Activated CD4-positive, alpha-beta T cell treated with anti-CD3 and anti-CD28 coated beads, Interleukin-2, amount 50 U/mL, for 1 hour (primary cell): ENCODE measurements around the gene RCAN1.
"Not testable (repeated sequence)": the region's sequence is repeated elsewhere in the genome, so short reads cannot be mapped to it uniquely, and the experiment has no call there.

Experiments used
- DNase-seq: peaks from one replicate; pipeline ENCODE4 v3.0.0-alpha.2; 2020

The RCAN1 gene

DNA sequence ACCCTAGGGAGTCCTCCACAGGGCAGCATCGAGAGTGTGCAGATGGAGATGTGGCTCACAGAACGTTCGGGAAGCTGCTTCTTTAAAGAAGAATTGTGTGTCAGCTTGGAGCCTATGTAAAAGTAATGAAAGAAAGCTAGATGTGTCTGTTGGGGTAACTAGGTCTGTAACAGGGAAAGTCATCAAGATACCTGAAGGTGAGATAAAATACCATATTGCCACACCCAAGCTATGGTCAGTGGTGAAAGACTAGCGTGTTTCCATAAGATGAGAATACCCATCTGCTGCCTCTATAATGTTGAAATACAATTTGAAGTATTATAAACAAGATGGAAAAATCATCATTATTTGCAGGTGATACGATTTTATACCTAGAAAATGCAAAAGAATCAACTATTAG lies 17.5 kb downstream of the RCAN1 start:
- no peak for DNase-seq

DNA sequence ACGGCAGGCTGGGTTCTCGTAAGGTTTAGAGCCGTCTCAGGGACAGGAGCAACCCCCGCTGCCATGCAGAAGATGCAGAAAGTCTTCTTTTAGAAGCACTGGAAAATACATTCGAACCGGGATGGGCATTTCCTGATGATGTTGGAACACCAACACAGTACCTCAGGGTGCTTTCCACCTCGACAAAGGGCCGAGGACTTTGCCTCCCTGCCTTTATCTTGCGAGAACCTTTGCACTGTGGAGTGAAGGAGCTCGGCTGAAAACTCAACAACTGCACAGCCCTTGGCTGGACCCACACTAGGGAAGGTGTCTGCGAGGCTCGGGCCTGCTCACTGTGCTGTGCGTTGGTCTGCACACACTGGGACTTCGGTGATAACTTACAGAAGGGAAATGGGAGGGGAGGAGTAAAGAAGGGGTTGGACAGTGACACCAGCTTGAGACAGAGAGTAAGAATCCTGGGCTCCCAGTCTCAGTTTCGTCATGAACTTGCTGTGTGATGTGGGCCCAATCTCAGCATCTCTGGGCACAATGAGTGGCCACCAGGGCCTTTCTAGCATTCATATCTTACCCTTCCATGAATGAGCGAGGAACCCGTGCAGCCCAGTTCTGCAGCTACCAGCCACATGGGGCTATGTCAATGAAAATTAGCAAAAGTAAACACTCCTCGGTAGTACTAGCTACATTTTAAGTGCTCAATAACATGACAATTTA lies 18.2 kb downstream of the RCAN1 start:
- no peak for DNase-seq

DNA sequence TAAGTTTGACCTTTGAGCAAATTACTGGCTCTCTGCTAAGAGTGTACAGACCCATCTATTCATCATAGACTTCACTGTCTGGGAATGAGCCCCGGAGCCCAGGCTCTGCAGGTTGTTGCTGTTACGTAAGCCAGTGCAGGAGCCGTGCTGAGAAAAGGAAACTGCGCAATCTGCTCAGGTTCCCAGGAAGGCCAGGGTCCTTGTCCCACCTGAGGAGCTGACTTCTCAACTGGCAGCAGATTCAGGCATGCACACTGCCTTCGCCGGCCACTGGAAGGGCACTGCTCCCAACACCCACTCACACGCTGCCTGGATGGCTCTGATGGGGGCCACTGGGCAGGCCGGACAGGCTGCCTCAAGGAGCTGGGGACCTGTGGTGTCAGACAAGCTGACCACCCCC lies 19.5 kb downstream of the RCAN1 start:
- no peak for DNase-seq

DNA sequence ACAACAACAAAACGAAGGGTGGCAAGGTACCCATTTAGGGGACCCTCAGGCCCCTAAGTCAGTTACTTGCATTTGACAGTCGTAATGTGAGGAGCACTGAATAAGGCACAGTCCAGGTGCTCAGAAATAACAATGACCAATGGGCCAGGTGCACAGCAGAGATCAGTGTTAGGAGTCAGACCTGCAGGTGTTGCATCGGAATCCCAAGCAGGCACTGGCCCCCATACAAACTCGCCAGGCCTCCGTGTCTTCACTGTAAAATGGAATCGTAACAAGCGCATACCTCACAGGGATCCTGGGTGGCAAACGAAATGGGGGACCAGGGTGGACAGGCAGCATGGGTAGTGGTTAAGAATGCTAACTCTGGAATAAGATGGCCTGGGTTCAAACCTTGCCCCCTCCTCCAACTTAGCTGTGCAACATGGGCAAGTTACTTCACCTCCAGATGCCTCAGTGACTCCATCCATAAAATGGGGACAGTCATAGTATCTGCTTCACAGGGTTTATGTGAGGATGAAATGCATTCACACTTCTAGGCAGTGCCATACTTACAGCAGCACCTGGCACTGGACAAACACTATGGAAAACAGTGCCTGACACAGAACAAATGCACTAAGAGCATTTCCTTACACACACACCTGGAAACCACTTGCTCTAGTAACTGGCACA lies 20.2 kb downstream of the RCAN1 start:
- no peak for DNase-seq

DNA sequence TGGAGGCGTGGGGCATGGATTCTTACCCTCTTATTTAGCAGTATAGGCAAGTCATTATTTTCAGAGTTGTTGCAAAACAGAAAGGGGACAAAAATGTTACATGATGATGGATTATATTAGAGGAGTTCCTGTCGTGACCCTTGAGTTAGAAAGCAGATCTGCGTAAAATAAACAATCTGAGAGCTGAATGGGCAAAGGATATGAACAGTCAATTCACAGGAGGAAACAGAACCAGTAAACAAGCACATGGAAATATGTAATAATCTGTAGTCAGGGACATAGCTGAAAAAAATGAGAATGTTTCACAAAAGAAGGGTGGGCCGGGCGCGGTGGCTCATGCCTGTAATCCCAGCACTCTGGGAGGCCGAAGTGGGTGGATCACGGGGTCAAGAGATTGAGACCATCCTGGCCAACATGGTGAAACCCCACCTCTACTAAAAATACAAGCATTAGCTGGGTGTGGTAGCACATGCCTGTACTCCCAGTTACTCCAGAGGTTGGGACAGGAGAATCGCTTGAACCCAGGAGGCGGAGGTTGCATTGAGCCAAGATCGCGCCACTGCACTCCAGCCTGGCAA lies 20.9 kb downstream of the RCAN1 start:
- no peak for DNase-seq

DNA sequence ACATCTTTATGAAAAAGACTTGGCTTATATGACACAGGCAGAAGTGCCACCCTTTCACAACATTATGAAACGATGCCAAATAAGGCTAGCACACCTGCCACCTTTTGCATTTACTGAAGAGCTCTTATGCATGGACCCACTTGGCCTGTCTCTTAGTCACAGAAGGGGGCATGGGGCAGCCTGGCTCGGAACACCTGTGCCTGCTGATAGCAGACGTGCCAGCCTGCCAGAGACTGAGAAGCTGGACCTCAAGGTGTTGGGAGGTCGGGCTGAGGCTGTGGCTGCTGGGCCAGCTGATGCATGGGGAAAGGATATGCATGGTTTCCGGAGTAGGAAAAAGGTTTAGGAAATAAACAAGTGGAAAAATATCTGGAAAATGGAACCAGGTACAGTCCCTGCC lies 21.5 kb downstream of the RCAN1 start:
- no peak for DNase-seq

DNA sequence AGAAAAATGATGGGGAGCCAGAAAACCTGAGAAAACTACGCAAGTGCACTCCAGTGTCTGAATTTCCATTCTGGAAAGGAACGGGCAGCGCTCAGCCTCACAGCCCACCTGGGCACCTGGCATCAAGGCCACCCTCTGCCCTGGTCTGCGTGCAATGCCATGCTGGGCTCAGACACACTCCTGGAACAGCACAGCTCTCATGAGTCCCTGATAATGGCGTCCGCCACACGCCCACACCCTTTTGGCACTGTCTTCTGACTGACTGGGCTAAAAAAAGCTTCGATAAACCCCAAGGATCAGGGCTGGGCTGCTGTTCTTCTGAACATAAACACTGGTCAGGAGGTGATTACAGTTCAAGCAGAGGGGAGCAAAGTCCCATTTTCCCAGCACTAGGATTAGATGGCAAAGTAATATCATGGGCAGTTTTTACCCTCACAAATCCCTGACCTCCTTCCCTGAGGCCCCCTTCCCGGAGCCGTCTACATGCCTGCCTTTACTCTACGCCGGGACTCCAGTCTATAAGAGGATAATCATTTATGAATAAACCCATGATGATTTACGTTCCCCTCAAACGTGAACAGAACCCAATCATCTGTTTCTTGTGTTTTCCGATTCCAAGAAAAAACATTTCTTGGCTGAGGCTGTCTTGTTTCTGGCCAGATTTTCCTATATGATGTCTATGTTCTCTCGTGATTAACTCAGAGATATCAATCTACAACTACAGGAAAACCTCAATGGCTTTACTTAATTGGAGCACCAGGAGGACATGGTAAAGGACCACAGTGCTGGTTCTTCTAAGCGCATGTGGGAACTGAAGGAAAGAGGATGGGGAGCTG lies 22.6 kb downstream of the RCAN1 start:
- no peak for DNase-seq

DNA sequence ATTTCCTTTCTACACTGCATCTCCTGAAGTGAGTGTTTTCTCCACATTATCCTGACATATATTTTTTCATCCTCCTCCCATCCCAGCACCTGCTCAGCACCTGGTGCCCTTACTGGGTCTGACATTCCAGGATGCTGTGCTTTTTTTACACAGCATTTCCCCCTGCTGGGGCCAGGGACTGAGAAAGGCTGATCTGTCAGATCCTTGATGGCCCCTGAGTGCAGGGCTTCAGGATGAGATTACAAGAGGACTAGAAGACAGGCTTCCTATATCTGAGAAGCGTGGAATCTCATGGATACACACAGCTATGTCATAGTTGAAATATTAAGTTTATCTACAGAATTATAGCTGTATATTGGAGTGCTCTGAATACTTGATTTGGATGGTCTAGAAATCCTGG lies 24.4 kb downstream of the RCAN1 start:
- DNase-seq, result no peak

DNA sequence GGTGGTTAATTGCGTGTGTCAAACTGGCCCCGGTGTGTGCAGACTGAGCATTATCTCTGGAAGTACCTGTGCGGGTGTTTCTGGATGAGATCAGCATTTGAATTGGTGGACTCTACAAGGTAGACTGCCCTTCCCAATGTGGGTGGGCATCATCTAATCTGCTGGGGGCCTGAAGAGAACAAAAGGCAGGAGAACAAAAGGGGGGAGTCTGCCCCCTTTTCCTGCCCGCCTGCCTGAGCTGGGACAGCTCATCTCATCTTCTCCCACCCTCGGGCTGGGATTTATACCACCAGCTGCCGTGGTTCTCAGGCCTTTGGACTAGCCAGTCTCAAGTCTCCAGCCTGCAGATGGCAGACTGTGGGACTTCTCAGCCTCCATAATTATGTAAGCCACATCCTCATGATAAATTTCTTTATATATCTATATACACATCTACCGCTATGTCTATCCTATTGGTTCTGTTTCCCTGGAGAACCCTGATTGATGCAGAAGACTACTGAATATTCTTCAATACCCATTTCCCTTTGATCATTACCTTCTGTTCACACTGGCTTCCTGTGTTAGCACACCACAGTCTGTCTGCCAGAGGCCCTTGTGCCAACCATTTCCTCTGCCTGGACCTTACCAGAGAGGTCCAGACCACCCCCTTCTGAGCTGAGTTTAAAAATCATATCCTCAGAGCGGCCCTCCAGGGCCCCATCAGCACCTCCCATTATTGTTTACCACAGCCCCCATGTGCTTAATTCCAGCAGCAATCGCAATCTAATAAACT lies 25.2 kb downstream of the RCAN1 start:
- no peak for DNase-seq

DNA sequence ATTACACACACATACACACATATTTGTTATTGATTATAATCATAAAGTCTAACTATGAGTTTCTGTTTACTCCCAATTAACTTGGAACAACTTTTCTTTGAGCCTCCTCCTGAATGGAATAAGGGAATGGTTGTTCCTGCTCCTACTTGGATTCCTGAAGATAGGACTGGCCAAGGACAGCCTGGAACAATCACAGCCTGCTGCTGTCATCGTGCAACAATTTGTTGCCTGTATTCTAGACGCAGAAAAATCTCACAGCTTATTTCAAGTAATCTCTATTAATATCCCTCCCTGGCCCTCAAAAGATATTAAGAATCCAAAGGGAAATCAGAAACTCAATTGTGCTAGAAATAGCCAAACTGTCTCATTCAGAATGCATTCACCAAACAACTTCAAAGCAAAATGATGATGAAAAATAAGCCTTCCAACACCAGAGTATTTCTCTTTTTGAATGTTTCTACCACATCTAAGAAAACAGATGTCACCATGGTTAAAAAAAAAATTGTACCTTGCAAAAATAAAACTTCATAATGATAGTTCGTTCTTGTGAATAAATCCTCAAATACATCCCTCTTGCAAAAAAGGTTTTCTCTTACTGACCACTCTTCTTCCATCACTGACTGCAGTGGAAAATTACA lies 30.9 kb downstream of the RCAN1 start:
- no peak for DNase-seq

DNA sequence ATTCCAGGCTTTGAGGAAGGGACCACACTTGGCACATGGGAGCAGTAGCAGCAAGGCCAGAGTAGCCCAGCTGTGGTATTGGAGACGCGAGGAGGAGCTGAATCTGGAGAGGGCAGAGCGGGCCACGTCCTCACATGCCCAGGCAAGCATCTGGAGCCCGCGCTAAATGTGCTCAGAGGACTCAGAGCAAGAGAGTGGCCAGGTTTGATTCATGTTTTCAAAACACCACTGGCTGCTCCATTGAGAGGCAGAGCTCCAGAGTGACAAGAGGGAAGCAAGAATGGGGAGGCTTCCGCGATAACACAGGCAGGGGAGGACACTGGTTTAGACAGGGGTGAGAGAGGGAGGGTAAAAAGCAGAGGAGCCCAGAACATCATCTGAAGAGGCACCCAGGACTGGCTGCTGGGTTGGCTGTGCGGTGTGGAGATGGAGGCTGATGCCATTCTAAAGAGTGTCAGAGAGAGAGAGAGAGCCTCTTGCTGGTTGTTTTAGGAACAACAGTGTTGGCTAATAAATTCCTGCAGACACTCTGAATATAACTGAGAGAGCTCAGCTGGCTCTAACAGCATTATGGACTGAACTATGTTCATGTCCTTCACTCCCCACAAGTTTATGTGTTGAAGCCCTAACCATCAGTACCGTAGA lies 32.3 kb downstream of the RCAN1 start:
- DNase-seq, result no peak

DNA sequence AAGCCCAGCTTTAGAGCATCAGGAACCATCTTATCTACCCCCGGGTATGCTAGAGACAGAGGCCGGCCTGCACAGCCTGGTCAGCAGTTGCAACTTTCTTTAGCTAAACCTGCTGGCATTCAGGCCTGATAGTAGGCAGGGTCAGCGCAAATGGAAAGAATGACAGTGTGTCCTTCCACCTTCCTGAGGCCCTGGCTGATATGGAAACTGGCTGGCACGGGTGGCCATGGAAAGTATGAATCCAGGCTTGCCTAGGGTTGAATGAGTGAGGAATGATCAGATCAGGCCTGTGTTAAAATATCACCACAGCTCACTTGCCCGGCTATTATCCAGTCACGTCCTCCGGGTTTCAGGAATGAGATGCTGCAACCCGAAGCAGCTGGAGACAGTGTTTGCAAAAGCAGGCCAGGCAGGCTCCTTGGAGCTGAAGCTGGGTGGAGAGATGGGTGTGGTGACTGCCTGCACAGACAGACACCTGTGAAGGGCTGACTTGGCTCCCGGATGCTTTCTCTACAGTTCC lies 34.7 kb downstream of the RCAN1 start:
- DNase-seq, result no peak

DNA sequence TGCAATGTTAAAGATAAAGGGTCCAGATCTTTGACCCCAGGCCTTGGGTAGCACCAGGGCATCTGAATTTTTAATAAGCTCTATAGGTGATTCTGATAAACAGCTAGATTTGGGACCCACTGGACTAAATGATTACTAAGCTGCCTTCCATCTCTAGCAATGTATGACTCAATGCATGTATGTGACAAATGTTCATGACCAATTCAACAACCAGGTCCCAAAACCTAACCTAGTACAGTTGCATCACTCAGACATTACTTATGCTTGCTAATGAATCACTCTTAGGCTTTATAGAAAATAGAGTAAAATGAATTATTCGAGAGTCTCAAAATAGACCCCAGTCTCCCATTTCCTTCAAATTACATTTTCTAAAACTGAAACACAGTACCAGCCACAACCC lies 35.5 kb downstream of the RCAN1 start:
- no peak for DNase-seq

DNA sequence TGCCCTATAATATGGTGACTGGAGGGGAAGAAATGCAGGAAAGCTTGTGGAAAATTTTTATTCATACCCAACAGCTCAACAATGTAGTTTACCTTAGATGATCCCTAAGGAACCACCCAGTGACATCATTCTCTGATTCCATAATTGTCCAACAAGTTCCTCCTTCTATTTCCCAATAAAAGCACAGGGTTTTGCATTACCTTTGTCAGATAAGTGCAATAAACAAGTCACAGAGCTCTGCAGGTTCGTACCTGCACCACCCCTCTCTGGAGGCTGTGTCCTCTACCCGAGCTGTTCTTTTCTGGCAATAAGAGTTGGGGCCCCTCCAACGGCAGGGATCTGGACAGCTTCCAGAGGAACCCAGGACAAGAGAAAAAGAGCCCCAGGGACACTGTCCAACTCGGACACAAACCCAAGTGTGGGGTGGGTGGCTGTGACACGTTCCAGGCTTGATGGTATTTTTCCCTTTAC lies 38.8 kb downstream of the RCAN1 start:
- no peak for DNase-seq

DNA sequence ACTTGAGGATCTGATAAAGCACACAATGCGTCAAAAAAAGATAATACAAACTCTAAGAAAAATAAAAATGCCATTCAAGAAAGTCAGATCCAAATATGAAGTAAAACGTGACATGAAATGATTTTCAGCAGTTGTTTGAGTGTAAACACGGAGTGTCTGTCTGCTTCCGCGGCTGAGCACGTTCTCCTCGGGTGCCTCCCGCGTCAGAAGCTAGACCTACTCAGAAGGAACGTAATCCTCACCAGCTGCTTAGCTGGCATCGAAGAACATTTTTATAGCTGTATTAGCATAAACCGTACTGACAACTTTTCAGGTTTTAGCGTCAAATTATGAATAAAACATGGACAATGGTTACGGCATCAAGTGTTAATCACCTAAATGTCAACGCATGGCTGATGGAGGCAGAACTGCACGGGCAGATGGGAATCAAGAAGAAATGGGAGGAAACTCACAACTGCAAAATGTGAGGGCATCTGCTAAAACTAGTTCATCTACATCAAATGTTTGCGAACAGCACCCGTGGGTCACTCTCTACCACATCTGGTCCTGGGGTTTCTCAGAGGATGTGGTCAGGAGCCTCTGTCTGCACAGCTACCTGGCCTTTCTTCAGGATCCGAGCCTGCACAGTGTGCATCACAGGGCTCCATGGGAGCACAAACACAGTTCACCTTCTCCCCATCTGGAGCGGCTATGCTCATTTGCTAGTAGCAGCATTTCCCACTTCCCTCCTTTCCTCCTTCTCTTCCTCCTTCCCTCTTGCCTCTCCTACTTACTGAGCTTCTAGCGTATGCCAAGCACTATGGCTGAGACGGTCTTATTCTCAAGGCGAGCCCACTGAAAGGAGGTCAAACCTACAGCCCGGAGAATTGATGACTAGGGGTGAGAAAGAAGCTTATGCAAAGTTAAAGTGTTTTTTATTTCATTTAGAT lies 40.0 kb downstream of the RCAN1 start:
- DNase-seq, result no peak

DNA sequence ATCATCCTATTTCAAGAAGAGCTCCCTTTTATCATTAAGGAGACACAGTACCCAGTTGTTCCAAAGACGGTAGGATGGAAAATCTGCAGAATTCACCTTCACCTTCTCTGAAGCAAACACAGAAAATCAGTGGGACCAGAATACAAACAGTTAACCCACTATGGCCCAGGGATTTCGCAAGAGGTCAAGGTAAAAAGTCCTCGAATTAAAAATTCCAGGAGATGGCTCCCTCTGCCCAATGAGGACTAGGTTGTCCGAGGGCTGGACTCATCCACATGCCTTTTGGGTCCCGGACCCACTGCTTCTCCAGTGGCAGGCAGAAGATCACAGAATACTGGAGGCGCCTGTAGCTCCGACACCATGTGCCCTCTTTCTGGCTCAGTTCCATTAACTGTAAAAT lies 42.9 kb downstream of the RCAN1 start:
- DNase-seq, result no peak

DNA sequence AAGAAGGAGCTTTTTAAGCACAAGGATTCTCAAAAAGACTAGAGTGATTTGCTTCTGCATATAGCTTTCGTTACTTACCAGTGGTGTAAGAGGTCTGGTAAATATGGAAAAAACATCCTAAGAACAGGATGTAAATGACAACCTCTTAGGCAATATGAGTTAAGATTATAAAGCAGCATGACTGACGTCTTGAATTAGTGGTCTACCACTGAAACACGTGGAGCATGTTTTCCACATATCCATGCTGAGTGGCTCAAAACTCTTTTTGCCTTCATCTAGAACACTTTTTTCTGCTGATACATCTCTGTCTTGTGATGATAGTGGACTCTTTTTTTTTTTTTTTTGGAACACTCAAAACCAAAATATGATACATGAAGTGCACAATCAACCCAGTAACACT lies 44.6 kb downstream of the RCAN1 start:
- DNase-seq, result no peak

DNA sequence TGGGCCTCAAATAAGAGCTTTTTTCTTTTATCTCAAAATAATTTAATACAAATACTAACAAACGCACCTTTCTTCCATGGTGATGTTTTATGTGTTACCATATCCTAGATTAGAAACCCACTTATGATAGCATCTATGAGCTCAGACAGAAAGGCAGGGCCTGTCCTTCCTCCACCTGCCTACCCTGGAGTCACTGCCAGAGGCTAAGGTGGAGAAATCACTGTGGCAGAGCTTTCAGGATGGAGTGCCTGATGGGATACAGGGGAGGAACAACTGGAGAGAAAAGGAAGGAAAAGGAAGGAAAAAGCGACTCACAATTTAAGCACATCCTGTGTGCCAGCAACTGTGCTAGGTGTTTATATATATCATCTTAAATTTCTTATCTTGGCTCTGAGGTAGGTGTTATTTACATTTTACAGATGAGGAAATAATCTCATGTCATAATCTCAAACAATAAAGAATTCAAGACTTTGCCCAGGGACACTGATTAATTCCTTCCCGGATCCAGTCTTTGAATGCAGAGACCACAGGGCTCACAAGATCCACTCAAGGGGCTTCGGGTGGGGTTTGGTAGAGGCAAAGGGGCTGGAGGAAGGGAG lies 45.4 kb downstream of the RCAN1 start:
- no peak for DNase-seq

DNA sequence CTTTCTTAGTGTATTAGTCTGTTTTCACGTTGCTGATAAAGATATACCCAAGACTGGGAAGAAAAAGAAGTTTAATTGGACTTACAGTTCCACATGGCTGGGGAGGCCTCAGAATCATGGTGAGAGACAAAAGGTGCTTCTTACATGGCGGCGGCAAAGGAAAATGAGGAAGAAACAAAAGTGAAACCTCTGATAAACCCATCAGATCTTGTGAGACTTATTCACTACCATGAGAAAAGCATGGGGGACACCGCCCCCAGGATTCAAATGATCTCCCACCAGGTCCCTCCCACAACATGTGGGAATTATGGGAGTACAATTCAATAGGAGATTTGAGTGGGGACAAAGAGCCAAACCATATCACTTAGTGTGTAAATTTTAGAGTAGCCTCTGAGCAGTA lies 46.1 kb downstream of the RCAN1 start:
- not testable (repeated sequence) for DNase-seq
